ENCODE results near the gene CCDC8.
"Not testable (repeated sequence)": the region's sequence is repeated elsewhere in the genome, so short reads cannot be mapped to it uniquely, and the experiment has no call there.

Gene CCDC8

DNA sequence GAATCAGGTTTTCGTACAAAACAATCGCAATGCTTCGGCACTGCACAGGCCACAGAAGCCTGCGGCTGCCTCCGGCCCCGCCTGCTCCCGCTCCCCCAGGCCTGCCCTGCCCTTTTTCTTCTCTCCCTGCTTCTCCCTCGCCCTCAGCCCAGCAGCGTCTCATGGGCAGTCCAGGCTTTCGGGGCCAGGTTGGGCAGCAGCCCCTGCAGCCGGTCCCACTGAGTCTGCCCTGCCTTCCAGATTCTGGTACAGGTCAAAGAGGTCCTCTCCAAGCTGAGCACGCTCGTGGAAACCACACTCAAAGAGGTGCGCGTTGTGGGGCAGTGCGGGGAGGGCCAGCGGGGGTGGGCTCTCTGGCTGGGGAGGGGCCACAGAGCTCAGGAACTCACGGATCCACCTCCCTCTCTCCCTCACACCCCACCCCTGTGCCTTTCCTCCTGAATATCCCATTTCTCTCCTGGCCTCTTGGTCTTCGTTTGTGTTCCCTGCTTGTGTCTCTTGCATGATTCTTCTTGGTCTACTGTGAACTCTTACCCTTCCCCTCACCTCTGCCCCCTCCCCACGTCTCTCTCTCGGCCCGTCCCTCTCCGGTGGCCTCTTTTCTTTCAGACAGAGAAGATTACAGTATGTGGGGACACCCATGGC is 30.1 kb downstream of the CCDC8 start:
- H3K9me3 Mint-ChIP-seq: no peaks in the 10 kb centered on the region
- H3K4me3 Mint-ChIP-seq: no peak overlapping the region
- H3K27ac Mint-ChIP-seq: no peak overlapping the region
- H3K4me1 Mint-ChIP-seq: peaks cover 17% of the 10 kb centered on the region
- no peaks in the 10 kb centered on the region for H3K27me3 Mint-ChIP-seq
- ATAC-seq: no peak
- peaks cover 86% of the 10 kb centered on the region for H3K36me3 Mint-ChIP-seq

DNA sequence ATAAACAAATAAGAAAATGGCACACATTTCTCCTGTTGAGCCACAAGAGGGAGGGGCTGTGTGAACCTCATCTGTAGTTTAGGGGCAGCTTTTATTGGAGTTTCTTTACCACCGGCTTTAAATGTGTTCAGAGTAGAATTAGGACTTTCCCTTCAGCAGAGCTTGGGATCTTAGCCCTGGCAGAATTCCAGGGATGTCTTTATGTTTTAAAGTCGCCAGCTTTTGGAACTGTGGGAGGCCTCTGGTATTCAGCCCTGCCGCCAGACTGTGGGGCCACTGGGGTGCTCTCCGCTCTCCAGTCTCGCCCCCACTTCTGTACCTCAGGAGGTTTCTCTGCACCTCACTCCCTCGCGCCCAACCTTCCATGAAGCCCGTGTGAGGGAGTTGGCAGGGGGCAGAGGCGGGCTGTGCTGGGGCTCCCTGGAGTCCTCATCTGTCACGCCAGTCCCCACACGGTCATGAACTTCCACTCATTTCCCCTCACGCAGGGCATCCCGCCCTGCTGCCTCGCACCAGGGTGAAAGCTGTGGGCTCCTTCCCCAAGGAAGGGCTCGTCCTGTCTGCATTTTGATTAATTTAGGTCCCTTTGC is 31.5 kb downstream of the CCDC8 start:
- Mint-ChIP-seq H3K36me3 (peaks cover 86% of the 10 kb centered on the region), H3K4me3 (no peak overlapping the region), H3K27me3 (no peaks in the 10 kb centered on the region)

DNA sequence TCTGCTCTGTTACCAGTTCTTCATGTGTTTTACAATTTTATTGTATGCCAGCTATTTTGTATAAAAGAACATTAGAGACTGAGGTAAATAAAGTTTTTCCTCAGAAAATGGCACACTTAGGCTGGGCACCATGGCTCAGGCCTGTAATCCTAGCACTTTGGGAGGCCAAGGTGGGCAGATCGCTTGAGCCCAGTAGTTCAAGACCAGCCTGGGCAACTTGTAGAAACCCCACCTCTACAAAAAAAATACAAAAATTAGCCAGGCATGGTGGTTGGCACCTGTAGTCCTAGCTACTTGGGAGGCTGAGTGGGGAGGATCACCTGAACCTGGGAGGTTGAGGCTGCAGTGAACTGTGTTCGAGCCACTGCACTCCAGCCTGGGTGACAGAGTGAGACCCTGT is 32.0 kb downstream of the CCDC8 start:
- peaks cover 17% of the 10 kb centered on the region for H3K4me1 Mint-ChIP-seq
- no peak overlapping the region for H3K4me3 Mint-ChIP-seq
- H3K9me3 Mint-ChIP-seq: no peaks in the 10 kb centered on the region
- H3K27me3 Mint-ChIP-seq: no peaks in the 10 kb centered on the region
- peak overlapping the region; percentile 0 for H3K27ac Mint-ChIP-seq
- peaks cover 88% of the 10 kb centered on the region for H3K36me3 Mint-ChIP-seq
- no peak for ATAC-seq

More for the DNA sequence above, 31.5 kb downstream of the CCDC8 start:
- peaks cover 17% of the 10 kb centered on the region for H3K4me1 Mint-ChIP-seq
- no peak for ATAC-seq
- no peaks in the 10 kb centered on the region for H3K9me3 Mint-ChIP-seq
- no peak overlapping the region for H3K27ac Mint-ChIP-seq

DNA sequence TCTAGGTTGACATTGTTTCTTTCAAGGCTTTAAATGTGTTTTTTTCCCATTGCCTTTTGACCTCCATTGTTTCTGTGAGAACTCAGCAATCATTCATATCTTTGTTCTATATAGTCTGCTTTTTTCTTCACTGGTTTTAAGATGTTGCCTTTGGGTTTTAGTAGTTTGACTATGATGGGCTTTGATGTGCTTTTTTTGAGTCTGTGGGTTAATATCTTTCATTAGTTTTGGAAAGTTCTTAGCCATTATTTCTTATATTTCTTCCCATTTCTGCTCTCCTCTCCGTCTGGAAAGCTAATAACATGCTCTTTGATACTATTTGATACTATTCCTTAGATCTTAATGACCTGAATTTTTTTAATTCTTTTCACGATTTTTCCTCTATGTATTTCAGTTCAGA is 32.7 kb downstream of the CCDC8 start:
- Mint-ChIP-seq H3K4me1 (peaks cover 17% of the 10 kb centered on the region), H3K4me3 (no peak overlapping the region), H3K36me3 (peaks cover 90% of the 10 kb centered on the region), H3K27me3 (no peaks in the 10 kb centered on the region), H3K27ac (peak overlapping the region; percentile 0), H3K9me3 (no peaks in the 10 kb centered on the region)
- ATAC-seq: no peak

DNA sequence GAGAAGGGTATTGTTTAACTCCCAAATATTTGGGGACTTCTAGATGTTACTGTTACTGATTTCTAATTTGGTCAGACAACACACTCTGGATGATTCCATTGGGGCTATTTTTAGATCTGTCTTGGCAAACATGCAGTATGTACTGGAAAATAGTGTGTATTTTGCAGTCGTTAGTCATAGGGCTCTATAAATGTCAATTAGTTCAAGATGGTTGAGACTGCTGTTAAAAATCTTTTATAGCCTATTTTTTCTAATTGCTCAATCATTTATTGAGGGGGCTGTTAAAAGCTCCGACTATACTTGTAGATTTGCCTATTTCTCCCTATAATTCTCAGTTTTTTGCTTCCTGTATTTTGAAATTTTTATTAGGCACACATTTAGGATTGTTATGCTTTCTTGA is 35.1 kb downstream of the CCDC8 start:
- H3K36me3 Mint-ChIP-seq: peaks cover 77% of the 10 kb centered on the region
- ATAC-seq: no peak
- H3K4me3 Mint-ChIP-seq: no peak overlapping the region
- H3K27me3 Mint-ChIP-seq: no peaks in the 10 kb centered on the region
- no peak overlapping the region for H3K27ac Mint-ChIP-seq
- H3K9me3 Mint-ChIP-seq: no peaks in the 10 kb centered on the region
- H3K4me1 Mint-ChIP-seq: peaks cover 17% of the 10 kb centered on the region

DNA sequence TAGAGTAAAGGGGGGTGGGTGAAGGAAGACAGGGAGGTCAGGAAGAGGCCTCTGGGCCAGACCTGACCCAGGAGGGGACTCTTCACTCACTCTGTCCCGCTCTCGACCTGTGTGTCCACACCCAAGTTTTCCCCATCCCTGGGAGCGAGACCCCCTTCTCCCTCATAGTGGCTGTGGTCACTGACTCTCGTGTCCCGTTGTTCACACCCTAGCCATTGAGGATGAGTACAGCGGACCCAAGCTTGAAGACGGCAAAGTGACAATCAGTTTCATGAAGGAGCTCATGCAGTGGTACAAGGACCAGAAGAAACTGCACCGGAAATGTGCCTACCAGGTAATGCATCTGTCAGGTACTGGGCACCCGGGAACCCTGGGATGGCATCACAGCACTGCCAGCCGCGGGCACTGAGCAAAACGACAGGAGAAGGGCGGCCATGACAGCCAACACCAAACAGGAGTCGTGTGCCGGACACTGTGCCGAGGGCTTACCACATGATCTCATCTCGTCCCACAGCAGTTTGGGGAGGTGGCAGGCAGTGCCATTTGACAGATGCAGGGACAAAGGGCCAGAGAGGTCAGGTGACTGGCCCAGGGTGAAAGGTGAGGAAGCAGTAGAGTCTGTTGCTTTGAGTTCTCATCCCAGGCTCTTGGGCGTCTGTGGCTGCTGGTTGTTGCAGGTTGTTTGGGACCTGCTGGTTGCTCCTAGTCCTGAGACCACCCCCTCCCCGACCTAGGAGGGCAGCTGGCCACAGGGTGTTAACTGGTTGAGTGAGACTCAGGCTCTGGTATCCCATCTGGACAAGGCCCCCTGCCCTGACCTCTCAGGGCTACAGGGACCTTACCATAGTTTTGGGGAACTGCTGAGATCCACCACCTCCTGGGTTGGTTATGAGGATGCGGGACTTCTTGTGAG is 36.9 kb downstream of the CCDC8 start:
- H3K27ac Mint-ChIP-seq: no peak overlapping the region

DNA sequence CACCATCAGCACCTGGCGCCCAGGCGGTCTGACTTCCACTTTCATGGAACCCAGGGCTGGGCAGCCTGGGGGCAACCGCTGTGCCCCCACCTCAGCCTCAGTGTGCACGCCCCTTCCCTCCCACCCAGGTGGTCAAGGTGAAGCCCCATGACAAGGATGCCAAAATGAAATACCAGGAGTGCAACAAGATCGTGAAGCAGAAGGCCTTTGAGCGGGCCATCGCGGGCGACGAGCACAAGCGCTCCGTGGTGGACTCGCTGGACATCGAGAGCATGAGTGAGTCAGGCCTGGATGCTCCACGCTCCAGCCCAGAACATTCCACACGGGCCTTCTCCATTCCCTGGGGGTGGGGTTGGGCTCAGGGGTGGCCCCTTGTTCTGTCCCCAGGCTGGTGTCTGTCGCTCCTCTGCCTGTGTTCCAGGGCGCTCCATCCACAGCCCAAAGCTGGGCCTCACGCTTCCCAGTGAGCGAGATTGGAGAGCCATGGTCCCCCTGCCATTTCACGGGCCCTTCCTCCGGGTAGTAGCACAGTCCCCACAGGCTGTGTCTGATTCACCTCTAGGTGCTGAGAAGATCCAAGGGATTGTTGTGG is 37.8 kb downstream of the CCDC8 start:
- not testable (repeated sequence) for H3K9me3 Mint-ChIP-seq, H3K4me3 Mint-ChIP-seq, H3K27ac Mint-ChIP-seq, ATAC-seq, H3K27me3 Mint-ChIP-seq
- Mint-ChIP-seq H3K36me3 (peaks cover 67% of the 10 kb centered on the region), H3K4me1 (peaks cover 25% of the 10 kb centered on the region)

More for the DNA sequence above, 36.9 kb downstream of the CCDC8 start:
- no peak for ATAC-seq
- Mint-ChIP-seq H3K4me1 (peaks cover 22% of the 10 kb centered on the region), H3K27me3 (no peaks in the 10 kb centered on the region), H3K4me3 (no peak overlapping the region), H3K9me3 (no peaks in the 10 kb centered on the region), H3K36me3 (peaks cover 67% of the 10 kb centered on the region)

DNA sequence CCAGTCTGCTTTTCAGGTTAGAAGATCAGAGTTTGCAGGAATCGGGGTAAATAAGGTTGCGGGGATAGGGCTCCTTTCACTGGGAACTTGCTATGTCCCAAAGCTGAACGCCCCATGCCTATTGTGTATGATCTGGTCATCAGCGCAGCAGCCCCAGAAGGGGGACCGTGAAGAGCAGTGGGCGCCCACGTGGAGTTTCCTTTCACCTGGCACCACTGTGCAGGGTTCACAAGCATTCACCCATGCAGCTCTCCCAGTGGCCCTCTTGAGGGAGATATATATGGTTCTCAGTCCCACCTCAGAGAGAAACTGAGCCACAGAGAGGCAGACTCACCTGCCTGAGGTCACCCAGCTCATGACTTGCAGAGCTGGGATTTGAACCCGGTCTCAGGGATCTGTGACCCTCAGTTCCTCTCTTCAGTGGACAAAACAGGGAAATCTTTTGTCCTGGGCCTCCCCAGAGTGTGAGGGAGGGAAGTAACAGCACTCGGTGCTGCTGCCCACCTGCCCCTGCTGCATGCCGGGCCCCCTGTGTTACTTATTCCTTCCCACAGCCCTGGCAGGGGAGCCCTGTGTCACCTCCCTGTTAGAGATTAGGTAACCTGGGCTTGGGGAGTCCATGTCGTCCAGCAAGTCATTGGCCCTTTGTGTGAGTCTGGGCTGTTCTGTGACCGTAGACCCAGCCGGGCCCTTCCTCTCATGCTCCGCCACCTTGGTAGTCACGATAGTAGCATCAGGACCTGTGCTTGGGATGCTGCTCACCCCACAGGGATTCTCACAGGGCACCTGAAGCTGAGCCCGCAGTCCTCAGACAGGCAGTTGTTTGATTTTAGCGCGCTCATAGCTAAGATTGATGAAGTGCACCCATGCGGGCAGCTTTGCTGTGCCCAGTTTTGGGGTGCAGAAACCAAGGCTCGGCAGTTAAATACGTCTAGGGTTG is 38.6 kb downstream of the CCDC8 start:
- no peak overlapping the region for H3K27ac Mint-ChIP-seq
- H3K4me3 Mint-ChIP-seq: no peak overlapping the region
- H3K9me3 Mint-ChIP-seq: no peaks in the 10 kb centered on the region
- no peak for ATAC-seq
- H3K4me1 Mint-ChIP-seq: peaks cover 20% of the 10 kb centered on the region
- no peaks in the 10 kb centered on the region for H3K27me3 Mint-ChIP-seq
- H3K36me3 Mint-ChIP-seq: peaks cover 62% of the 10 kb centered on the region

DNA sequence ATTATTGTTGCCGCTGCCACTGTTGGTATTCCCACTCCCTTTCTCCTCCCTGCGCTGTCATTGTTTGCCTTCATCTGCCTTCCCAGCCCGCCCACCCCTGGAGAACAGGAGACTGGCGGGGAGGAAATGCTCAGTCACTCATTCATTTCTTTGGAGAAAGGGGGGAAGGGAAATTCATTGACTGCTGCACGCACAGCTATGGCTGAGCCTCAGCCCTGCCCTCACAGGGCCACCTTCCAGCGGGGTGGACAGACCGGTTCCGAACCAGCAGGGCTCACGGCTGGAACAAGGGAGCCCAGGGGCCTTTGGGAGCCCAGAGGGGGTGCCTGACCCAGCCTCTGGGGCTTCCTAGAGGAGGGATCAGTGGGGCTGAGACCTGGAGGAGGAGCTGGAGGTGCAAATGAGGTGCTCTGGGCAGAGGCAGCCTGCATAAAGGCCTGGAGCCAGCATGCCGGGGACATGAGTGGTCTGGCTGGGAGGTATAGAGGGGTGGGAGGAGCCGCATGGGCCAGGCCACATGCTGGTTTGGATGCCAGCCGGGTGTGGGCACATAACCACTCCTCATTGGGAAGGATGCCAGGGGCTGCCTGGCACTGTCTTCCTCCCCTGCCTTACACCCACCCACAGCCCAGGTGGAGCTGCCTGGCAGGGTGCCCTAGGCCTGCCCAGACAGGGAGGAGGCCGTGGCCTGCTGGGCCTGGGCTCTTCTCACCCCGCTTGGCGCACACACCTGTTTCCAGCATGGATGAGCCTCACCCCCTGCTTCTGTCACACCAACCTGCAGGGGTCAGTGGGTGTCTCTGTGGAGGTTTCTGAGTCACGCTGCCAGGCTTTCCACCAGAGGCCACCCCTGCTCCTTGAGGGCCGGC is 39.6 kb downstream of the CCDC8 start:
- H3K36me3 Mint-ChIP-seq: peaks cover 57% of the 10 kb centered on the region
- peaks cover 20% of the 10 kb centered on the region for H3K4me1 Mint-ChIP-seq
- no peaks in the 10 kb centered on the region for H3K9me3 Mint-ChIP-seq
- H3K4me3 Mint-ChIP-seq: no peak overlapping the region
- no peaks in the 10 kb centered on the region for H3K27me3 Mint-ChIP-seq
- ATAC-seq: no peak
- no peak overlapping the region for H3K27ac Mint-ChIP-seq

DNA sequence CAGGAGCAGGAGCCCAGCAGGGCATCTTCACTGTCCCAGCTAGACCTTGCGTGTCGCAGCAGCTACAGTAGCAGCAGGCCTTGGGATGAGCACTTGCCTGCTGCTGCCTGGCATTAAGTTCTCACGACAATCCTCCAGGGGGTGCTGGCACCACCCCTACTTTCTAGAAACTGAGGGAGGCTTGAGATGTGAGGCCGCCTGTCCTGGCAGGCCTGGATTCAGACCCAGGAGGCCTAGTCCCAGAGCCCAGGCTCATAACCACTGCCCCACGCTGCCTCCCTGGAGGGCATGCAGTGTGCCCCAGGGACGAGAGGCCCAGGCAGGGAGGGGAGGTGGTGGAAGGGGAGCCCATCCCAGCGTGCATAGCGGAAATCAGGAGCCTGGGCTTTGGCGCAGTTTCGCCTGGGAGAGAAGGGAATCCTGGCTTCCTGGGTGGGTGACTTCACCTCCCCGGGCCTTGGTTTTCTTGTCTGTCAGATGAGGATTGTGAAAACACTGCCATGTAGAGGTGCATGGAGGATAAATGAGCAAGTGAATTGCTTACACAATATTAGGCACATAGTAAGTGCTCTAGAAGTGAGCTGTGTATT is 40.4 kb downstream of the CCDC8 start:
- H3K4me1 Mint-ChIP-seq: peaks cover 21% of the 10 kb centered on the region
- no peaks in the 10 kb centered on the region for H3K27me3 Mint-ChIP-seq
- no peak overlapping the region for H3K4me3 Mint-ChIP-seq
- H3K36me3 Mint-ChIP-seq: peaks cover 51% of the 10 kb centered on the region
- H3K9me3 Mint-ChIP-seq: no peaks in the 10 kb centered on the region
- ATAC-seq: no peak
- no peak overlapping the region for H3K27ac Mint-ChIP-seq

DNA sequence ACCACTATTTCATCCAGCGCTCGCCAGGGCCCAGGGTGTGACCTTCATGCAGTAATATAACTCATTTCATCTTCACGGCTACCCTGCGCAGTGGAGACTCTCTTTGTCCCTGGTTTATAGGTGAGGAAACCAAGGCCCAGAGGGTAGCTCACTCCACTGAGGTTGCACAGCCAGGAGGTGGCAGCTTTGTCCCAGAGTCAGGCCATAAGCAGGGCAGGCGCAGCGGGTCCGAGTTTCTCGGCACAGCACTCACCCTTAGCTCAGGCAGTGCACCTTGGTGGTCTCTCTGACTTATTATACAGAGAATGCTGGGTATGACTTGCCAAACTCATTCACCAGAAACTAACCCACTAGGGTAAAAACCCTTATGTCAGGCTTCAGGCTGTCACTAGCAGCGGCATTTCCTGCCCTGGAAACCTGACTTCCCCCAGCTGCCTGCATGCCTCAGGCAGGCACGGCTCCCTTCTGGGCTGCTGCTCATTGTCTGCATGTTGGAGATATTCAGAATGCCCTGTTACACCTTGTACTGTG is 41.9 kb downstream of the CCDC8 start:
- H3K36me3 Mint-ChIP-seq: peaks cover 51% of the 10 kb centered on the region
- H3K9me3 Mint-ChIP-seq: no peaks in the 10 kb centered on the region
- no peaks in the 10 kb centered on the region for H3K27me3 Mint-ChIP-seq
- peak overlapping the region; percentile 48 for H3K27ac Mint-ChIP-seq
- ATAC-seq: peak; percentile 36
- no peak overlapping the region for H3K4me3 Mint-ChIP-seq
- H3K4me1 Mint-ChIP-seq: peaks cover 21% of the 10 kb centered on the region

DNA sequence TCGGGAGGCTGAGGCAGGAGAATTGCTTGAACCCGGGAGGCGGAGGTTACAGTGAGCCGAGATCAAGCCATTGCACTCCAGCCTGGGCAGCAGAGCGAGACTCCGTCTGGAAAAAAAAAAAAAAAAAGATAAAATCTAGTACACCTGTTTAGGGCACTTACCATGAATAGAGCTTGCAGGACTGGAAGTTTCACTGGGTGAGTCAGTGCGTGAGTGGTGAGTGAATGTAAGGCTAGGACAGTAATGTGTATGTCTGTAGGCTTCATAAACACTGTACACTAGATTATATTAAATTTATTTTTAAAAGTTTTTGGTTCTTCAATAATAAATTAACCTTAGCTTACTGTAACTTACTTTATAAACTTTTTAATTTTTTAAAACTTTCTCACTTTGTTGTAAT is 43.5 kb downstream of the CCDC8 start:
- no peak overlapping the region for H3K27ac Mint-ChIP-seq

DNA sequence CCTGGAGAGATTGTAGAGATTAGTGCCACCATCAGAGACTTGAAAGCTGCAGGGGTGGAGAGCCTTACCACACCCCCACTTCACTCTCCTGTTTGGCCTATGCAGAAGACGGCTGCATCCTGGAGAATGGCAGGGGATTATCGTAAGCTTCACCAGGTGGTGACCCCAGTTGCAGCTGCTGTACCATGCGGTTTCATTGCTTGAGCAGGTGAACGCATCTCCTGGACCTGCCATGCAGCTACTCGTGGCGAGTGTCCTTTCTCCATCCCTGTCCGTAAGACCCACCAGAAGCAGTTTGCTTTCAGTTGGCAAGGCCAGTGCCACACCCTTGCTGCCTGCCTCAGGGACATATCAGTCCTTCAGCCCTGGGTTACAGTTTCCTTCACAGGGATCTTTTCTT is 45.2 kb downstream of the CCDC8 start:
- peaks cover 28% of the 10 kb centered on the region for H3K4me1 Mint-ChIP-seq
- peaks cover 54% of the 10 kb centered on the region for H3K36me3 Mint-ChIP-seq
- H3K4me3 Mint-ChIP-seq: no peak overlapping the region
- H3K27me3 Mint-ChIP-seq: no peaks in the 10 kb centered on the region
- H3K9me3 Mint-ChIP-seq: no peaks in the 10 kb centered on the region
- no peak for ATAC-seq
- no peak overlapping the region for H3K27ac Mint-ChIP-seq

More for the DNA sequence above, 43.5 kb downstream of the CCDC8 start:
- Mint-ChIP-seq H3K36me3 (peaks cover 45% of the 10 kb centered on the region), H3K27me3 (no peaks in the 10 kb centered on the region), H3K4me3 (no peak overlapping the region), H3K9me3 (no peaks in the 10 kb centered on the region), H3K4me1 (peaks cover 21% of the 10 kb centered on the region)
- ATAC-seq: no peak
